Psoas muscle (tissue), 8 donors: ENCODE results near the gene HGD. TPM values are rescaled to one million over a fixed set of nuclear protein-coding genes. Genes with fewer than 3 reads are reported as not detected.
A peak's percentile ranks its signal among the peaks of the same experiment; 100 is the strongest.

Experiments used
- ATAC-seq, 4 donors: fragments of 200-7000 bp; cut with Tn5 transposase; one replicate each; pipeline ENCODE4 v1.9.1; 2020; ENCODE audit warnings: moderate library complexity in 3 of 4, mild to moderate bottlenecking in 2 of 4
- DNase-seq, 2 donors: peaks; one replicate each; pipeline ENCODE4 v3.0.0-alpha.2; 2020
- H3K27ac ChIP-seq: fragments of 200-600 bp; one replicate; pipeline ENCODE4 v1.8.0; 2022
- H3K27me3 ChIP-seq, 3 donors: fragments of 200-600 bp in 1 of 3; one replicate each; pipeline versions ENCODE4 v1.6.1 to v1.8.0; 2013 to 2022; ENCODE audit warnings: low read length in 2 of 3, mild to moderate bottlenecking in 2 of 3, moderate library complexity in 1 of 3; ENCODE audit not compliant: insufficient read depth in 3 of 3
- H3K36me3 ChIP-seq, 2 donors: fragments of 200-600 bp in 1 of 2; one replicate each; pipeline versions ENCODE4 v1.6.1 to v1.8.0; 2013 to 2022; ENCODE audit warnings: low read depth in 1 of 2, mild to moderate bottlenecking in 1 of 2, moderate library complexity in 1 of 2; ENCODE audit not compliant: insufficient read depth in 1 of 2
- H3K4me1 ChIP-seq: fragments of 200-600 bp; one replicate; pipeline ENCODE4 v1.8.0; 2022
- H3K4me3 ChIP-seq: fragments of 200-600 bp; one replicate; pipeline ENCODE4 v1.8.0; 2022; ENCODE audit warnings: mild to moderate bottlenecking
- H3K9me3 ChIP-seq: fragments of 200-600 bp; one replicate; pipeline ENCODE4 v1.8.0; 2022
- WGBS, 3 donors: extraction: QIAGEN DNeasy Blood & Tissue Kit; methylation state at CpG; one replicate each; pipeline versions ENCODE4 v1.1.6 to v1.1.7; 2013; 5-methylcytosine and 5-hydroxymethylcytosine counted together
- intact Hi-C, 2 donors: fragments of 100-400 bp; cut with DNase I; formaldehyde crosslinking; loops; one replicate each; pipeline versions ENCODE4 v1.11.0 to v1.14.2; 2022
- polyA plus RNA-seq, 3 donors: library from polyadenylated mRNA; stranded (reverse); fragments of 200-250 nt; gene quantifications; one replicate each; pipeline ENCODE4 v1.2.3, GENCODE V29; 2013
- total RNA-seq, 4 donors: library from RNA; stranded (reverse); fragmentation: NEBNext Ultra II Directional in 2 of 4; extraction: Animal tissue kit (Norgen Biotek cat#: 25700) in 2 of 4; gene quantifications; one replicate each; pipeline versions ENCODE4 v1.2.1 to v1.2.4, GENCODE V29; 2021 to 2023
- TF ChIP-seq, protein P1 (sequence below): fragments of 200-600 bp; IDR thresholded peaks from one replicate; pipeline ENCODE4 v1.8.0; 2022; ENCODE audit warnings: antibody characterized with exemption
- donor health status: healthy with polysubstance abuse.
- donor health status: DM: no; HTN: no; CAD: no; lungs with moderate emphysema.
- donor health status: Bipolar disorder and iron deficiency.
- donor health status: healthy.
- donor health status: DM: yes; HTN: yes; CAD: no.
- donor health status: DM: no; HTN: no; CAD: no.
- donor health status: DM: no; HTN: no; CAD: no.
- donor health status: DM: yes; HTN: yes; CAD: no.

The HGD gene
- total and polyA plus RNA-seq, 7 donors = 0.09 to 0.46 (median 0.40) TPM; not detected in 2

DNA sequence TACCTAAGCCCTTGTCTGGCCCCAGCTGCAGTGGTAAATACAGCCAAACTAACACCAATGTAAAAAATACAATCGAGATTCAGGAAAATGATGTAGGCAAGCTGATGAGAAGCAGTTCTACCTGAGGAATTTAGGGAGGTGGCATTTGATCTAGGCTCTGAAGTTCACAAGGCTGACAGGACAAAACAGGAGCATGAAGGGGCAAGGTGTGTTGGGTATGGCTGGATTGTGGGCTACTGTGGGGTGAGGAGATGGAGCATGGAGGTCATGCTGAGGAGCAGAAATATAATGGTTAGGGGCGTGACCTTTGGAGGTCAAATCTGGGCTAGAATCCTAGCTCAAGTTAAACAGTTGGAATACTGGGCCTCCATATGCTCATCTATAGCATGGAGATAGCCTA, 79.4 kb downstream of the HGD start:
- DNase-seq = no peak

DNA sequence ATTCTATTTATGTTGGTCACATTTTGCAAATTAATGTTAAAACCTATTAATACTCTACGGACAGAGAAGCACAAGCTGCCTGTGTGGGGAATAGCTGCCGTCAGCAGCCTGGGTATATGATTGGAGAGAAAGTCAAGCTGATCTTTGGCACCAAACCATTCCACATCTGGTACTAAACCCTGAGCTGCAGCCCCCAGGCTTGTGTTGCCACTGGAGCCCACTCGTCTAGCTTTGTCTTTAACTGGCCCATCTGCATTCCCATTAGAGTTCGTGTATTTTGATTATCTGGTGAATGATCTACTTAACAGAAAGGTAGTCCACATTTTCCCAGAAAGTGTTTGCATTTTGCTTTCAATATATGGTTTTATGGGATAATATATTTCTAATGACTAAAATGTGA, 80.5 kb downstream of the HGD start:
- no peak for DNase-seq
- H3K4me1 ChIP-seq = peaks cover 28% of the 10 kb centered on the region
- TF ChIP-seq, protein P1, sequence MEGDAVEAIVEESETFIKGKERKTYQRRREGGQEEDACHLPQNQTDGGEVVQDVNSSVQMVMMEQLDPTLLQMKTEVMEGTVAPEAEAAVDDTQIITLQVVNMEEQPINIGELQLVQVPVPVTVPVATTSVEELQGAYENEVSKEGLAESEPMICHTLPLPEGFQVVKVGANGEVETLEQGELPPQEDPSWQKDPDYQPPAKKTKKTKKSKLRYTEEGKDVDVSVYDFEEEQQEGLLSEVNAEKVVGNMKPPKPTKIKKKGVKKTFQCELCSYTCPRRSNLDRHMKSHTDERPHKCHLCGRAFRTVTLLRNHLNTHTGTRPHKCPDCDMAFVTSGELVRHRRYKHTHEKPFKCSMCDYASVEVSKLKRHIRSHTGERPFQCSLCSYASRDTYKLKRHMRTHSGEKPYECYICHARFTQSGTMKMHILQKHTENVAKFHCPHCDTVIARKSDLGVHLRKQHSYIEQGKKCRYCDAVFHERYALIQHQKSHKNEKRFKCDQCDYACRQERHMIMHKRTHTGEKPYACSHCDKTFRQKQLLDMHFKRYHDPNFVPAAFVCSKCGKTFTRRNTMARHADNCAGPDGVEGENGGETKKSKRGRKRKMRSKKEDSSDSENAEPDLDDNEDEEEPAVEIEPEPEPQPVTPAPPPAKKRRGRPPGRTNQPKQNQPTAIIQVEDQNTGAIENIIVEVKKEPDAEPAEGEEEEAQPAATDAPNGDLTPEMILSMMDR = no peak
- no peaks in the 10 kb centered on the region for H3K27me3 ChIP-seq
- intact Hi-C loops = no loop called here
- no peak overlapping the region for H3K4me3 ChIP-seq
- no peaks in the 10 kb centered on the region for H3K9me3 ChIP-seq
- H3K27ac ChIP-seq = no peak overlapping the region
- peaks cover 12 to 55% of the 10 kb centered on the region in 2 donors for H3K36me3 ChIP-seq
- ATAC-seq = no peak
- 45 to 64% (median 59%) methylated on average over 4 of the region's 4 CpGs for WGBS, 3 donors

More for the DNA sequence above, 79.4 kb downstream of the HGD start:
- no peak overlapping the region for H3K27ac ChIP-seq
- intact Hi-C loops = no loop called here
- TF ChIP-seq, protein P1 = no peak
- 93 to 97% (median 93%) methylated on average over 2 of the region's 2 CpGs for WGBS, 3 donors
- peak in 1 of 4 donors; percentile 18 for ATAC-seq
- peaks cover 21% of the 10 kb centered on the region for H3K4me1 ChIP-seq
- peaks cover 12 to 55% of the 10 kb centered on the region in 2 donors for H3K36me3 ChIP-seq
- H3K27me3 ChIP-seq = no peaks in the 10 kb centered on the region
- H3K9me3 ChIP-seq = no peaks in the 10 kb centered on the region
- no peak overlapping the region for H3K4me3 ChIP-seq

DNA sequence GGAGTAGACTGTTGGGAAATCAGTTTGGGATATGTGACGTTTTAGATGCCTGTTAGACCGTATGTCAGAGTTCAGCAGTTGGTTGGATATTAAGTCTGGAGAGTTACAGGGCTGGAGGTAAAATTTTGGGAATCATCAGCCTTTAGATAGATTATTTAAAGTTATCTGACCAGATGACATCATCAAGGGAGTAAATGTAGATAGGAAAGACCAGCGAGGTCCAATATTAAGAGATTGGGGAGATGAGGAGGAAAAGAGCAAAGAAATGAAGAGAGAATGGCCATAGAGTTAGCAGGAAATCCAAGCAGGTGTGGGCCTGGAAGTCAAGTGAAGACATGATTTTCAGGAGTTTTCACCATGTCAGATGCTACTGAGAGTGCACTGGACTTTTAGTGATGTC, 82.8 kb downstream of the HGD start:
- TF ChIP-seq, protein P1 = no peak
- intact Hi-C loops = loop anchor here (5.0 kb wide), 1 partner anchor 143 kb away; the partner anchor contains the start of genes GTF2E1 (in 2 of the 2) and RABL3 (in 2 of the 2)
- peak overlapping the region; percentile 31 for H3K27ac ChIP-seq
- no peak for DNase-seq
- WGBS, 3 donors = 56 to 75% (median 57%) methylated on average over 3 of the region's 3 CpGs
- no peak for ATAC-seq
- no peaks in the 10 kb centered on the region for H3K27me3 ChIP-seq
- peaks cover 12 to 55% of the 10 kb centered on the region in 2 donors for H3K36me3 ChIP-seq
- peaks cover 28% of the 10 kb centered on the region for H3K4me1 ChIP-seq
- H3K4me3 ChIP-seq = no peak overlapping the region
- no peaks in the 10 kb centered on the region for H3K9me3 ChIP-seq

DNA sequence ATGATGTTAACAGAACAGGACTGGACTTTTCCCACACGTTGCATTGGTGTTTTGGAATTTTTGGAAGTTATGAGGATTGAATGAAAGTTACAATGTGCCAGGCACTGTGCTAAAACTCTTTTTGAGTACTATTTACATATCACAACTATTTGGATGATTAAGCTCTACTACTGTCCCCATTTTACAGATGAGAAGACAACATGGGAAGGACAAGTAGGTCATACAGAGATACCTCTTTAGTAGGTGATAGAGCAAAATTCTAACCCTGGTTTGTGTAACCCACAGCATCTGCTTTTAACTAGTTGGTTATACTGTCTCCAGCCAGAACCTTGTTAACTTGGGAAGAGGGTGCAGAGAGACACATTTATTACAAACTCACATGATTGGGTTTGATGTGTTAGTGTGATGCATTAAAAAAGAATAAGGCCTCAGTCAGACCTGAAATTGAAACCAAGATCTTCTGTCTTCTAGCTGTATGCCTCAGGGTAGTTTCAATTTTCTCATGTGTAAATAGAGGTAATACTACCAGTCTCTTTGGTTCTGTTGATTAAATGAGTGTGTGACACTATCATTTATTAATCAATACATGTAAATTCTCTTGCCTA, 84.5 kb downstream of the HGD start:
- no peaks in the 10 kb centered on the region for H3K27me3 ChIP-seq
- peak overlapping the region; percentile 81 for H3K27ac ChIP-seq
- H3K9me3 ChIP-seq = no peaks in the 10 kb centered on the region
- DNase-seq (no peak), ATAC-seq (no peak)
- TF ChIP-seq, protein P1 = no peak
- intact Hi-C loops = loop anchor here (5.0 kb wide), 1 partner anchor 145 kb away; the partner anchor contains the start of genes GTF2E1 (in 2 of the 2) and RABL3 (in 2 of the 2)
- peaks cover 28% of the 10 kb centered on the region for H3K4me1 ChIP-seq
- H3K36me3 ChIP-seq = peaks cover 12 to 48% of the 10 kb centered on the region in 2 donors
- H3K4me3 ChIP-seq = peak overlapping the region; percentile 71
- 20 to 36% (median 32%) methylated on average over 1 of the region's 1 CpG for WGBS, 3 donors
